GM18520 (cell line): ENCODE data around the gene MPC1.

Experiments used
- ATAC-seq: cut with Tn5 transposase; IDR thresholded peaks from one replicate; pipeline ENCODE4 v1.9.1; 2021; ENCODE audit not compliant: unreplicated experiment

The MPC1 gene

DNA sequence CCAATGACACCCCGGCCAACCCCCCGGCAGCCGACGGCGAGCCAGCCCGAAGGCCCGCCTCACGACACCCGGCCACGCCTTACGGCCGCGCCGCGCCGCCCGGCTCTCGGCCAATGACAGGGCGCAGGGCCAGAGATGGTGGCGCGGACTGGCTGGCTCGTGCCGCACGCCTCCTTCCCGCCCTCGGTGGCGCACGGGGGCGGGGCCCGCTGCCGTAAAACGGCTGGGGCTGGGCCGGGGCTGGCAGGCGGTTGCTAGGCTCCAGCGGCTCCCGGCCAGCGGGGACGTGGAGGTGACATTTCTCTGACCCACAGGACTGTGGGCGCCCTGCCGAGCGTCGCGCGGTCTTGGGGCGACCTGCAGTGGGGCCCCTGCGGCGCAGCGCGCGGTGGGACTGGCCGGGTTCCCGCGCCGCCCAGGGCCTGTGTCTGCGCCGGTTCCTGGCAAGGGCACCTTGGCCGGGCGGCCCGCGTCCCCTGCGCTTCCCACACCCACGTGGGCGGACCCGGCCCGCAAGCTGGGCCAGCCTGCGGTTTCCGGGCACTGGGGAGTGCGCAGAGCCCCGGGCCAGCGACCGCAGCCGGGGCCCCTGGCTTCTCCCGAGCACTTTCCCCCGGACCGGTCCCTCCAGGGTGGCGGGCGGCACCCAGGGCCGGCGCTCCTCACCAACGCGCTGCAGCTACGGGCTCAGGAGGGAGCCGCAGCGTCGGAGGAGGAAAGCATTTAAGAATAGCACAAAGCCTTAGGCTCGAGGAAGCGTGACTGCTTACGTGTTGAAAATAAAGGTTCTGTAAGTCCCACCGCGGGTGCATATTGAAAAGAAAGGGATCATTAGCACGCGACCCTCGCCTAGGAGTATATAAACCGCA is at the start of gene MPC1:
TSS of gene MPC1 (minus strand) at position 8 of the 869 bp plus-strand sequence. CDS start 64 bp downstream, outside the sequence.
- ATAC-seq, result peak; percentile 87

DNA sequence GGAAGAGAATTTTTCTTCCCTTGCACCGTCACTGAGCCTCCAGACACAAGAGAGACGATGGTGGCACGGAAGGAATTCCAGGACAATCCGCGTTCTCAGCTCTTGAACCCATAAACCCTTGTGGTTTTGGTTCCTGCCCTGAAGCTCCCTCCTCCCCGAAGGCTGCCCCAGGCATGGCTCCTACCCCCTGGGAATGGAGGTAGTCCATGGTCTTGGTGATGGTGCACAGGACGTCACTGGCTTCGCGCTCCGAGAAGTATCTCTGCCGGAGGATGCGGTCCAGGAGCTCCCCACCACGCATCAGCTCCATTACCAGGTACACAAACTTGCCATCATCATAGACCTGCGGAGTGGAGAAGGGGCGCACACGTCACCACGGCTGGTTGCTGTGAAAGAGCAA is 47.5 kb upstream of the MPC1 start:
- ATAC-seq, result no peak

DNA sequence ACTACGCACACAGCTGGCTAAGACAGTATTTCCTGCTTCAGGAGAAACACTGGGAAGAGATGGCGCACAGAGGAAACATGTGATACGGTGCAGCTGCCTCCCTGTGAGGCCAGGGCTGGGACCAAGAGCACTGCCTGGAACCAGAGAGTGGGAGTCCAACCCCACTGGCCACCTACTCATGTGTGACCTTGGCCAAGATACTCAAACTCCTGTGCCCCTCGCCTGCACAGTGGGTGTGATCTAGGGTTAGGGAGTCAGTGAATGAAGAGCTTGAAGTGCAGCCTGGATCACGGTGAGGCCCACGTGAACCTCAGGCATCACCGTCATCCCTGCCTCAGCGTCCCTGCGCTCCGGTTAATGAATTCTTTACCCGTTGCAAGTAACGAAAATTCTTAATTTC is 41.7 kb upstream of the MPC1 start:
- ATAC-seq, result no peak

DNA sequence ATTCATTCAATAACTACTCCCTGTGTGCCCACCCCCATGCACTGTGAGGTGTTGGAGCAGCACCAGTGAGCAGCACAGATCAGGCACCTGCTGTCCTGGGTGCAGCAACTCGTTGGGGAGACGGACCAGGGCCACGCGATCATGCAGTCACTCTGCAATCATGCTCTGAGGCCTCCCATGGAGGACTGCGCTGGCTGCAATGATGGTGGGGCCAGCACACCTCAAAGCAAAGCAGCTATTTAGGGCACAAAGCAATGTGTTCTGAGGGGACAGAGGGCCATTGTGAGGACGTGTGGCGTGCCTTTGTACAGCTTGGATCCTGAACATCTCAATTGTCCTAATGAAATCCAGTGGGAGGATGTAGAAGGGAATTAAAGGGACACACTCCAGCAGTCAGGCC is 41.0 kb upstream of the MPC1 start:
- no peak for ATAC-seq

DNA sequence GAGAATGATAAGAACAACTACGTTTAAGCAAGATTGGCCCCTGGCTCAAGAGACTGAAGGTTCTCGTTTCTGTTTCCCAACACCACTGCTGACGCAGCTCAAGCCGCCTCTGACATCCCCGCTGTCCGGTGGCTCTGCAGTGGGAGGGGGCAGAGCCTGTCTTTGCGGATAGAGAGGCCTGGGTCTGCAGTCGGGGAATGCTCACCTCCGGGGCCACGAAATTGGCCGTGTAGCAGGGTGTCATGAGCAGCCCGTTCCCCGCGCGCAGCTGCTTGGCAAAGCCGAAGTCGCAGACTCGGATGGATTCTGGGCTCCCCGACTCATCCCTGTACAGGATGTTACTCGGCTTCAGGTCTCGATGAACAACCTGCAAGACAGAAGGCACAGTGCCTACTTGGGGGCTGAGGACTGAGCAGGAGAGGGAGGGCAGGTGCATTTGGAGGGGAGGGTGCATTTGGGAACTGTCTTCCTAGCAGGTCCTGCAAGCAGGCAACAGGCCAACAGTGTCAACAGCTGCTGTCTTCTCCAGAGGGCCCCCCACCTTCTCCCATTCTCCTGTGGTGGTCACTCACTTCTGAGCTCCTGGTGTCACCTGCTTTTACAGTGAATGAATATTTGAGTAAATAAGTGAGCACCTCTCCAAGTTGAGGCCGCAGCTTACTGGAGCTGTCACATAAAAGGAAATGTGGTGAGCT is 40.5 kb upstream of the MPC1 start:
- ATAC-seq, result no peak

DNA sequence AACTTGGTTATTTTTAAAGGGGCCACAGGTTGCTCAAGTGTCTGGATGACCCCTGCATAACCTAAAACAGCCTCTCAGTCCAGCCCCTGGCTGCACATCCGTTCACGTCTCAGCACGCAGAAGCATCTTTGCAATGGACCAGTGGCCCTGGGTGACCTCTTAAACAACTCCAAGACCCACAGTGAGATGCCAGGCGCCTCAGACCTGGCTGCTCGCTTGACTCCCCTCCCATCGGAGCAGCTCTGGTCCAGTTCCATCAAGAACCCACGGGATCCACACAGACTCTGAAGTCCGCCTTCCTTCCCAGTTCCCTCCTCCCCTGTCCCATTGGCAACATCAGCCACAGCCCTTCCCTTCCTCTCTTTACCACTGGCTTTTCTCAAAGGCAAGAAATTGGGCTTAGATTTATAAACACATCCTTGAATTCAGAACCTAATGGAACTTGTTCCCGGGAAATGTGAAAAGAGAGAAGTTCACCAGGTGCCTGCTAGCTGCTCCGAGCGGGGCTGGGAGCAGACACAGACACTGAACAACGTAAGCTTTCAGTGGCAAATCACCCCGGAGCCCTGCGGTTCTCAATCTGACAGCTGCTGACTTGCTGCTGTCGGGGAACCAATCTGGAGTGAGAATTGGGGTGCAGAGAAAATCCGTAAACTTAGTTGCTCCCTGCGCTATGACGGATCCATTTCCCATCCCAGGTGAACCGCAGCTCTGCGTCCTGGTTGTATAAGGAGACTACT is 39.6 kb upstream of the MPC1 start:
- no peak for ATAC-seq

DNA sequence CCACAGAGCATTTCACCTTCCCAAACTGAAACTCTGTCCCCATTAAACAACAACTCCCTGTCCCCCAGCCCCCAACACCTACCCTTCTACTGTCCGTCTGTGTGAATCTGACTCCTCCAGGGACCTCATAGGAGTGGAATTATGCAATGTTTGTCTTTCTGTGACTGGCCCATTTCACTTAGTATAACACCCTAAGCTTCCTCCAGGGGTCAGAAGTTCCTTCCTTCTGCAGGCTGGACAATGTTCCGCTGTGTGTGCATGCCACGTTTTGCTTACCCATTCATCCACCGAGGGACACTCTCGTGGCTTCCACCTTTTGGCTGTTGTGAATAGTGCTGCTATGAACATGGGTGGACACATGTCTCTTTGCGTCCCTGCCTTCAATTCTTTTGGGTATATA is 37.6 kb upstream of the MPC1 start:
- no peak for ATAC-seq

DNA sequence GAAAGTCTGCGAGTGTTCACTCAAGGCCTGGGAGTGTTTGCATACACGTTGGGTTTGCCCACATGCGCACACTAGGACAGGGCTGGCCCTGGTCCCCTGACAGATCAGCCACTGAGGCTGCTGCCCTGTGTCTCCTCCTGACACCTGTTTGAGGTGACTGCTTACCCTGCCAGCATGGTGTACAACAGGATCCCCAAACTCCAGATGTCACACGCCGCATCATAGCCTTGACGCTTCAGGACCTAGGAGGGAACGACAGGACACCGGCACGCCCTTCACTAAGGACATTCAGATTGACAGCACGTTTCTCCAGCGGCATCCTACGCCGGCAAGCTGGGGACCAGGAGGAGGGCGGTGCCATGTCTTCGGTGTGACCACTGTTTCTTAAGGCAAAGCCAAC is 37.0 kb upstream of the MPC1 start:
- no peak for ATAC-seq

DNA sequence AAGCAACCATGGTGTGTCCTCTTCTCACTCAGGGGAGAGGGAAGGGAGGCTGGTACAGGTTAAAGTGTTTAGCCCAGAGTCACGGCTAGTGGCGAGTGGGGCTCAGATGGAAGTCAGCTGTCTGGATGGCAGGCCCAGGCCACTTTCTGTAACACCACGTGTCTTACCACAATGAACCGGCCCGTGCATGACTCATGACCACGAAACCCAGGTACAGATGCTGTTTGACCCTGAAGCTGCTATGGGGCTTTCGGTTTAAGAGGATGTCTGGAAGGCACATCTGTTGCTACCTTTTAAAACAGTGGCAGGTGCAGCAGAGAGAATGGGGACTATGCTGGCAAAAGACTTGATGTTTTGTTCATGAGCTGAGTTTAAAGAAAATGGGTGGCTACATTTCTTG is 36.5 kb upstream of the MPC1 start:
- ATAC-seq, result peak; percentile 83

DNA sequence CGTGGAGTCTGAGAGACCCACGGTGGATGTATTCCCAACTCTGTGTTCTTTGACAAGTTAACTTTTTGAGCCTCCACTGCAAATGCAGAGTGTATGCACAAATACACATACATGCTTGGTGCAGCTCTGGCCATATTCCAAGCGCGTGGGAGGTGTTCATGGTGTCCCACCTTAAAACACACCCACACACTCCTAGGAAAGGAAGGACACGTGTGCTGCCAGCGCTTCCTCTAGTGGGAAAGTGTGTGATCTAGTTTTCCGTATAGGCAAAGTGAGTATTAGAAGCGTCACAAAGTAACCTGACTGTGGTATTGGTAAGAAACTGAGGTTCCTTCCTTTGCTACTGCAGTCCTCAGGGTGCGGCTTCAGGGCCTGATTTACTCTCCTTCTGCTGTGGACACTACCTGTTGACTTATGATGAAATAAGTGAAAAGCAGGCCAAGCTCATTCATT is 36.0 kb upstream of the MPC1 start:
- ATAC-seq, result no peak

DNA sequence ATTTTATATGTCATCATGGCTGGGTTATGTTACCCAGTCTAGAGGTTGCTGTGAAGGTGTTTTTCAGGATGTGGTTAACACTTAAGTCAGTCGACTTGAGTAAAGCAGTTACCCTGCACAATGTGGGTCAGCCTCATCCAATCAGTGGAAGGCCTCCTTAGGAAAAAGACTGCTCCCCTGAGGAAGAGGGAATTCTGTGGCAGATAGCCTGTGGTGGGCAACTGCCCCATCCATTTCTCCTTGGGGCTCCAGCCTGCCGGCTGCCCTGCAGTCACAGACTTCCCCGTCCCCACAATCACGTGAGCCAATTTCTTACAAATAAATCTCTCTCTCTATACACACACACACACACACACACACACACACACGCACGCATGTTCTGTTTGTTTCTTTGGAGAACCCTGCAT is 34.5 kb upstream of the MPC1 start:
- ATAC-seq, result peak; percentile 71

DNA sequence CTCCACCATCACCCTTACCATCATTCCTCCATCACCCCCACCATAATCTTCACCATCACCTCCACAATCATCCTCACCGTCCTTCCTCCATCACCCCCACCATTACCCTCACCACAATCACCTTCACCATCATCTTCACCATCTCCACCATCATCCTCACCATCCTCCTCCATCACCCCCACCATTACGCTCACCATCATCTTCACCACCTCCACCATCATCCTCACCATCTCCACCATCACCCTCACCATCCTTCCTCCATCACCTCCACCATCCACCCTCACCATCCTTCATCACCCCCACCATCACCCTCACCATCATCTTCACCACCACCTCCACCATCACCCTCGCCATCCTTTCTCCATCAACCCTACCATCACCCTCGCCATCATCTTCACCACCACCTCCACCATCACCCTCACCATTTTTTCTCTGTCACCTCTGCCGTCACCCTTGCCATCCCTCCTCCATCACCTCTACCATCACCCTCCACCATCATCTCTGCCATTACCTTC is 33.1 kb upstream of the MPC1 start:
- ATAC-seq, result no peak

DNA sequence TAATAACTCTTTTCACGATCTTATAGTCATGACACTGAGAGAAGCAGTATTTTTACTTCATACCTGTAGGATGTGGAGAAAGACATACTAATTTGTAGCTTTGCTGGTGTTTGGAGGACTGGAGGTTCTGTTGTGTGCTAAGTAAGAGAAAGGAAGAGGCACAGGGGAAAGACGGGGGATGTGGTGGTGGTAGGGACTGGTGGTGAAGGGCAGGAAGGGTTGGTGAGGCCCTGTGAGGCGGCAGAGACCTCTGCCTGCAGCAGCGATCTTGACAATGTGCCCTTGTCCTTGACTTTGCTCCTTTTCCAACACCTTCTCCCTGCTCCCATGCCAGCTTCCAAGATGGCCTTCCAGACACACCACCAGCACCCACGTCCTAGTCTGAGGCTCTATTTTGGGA is 32.6 kb upstream of the MPC1 start:
- no peak for ATAC-seq

DNA sequence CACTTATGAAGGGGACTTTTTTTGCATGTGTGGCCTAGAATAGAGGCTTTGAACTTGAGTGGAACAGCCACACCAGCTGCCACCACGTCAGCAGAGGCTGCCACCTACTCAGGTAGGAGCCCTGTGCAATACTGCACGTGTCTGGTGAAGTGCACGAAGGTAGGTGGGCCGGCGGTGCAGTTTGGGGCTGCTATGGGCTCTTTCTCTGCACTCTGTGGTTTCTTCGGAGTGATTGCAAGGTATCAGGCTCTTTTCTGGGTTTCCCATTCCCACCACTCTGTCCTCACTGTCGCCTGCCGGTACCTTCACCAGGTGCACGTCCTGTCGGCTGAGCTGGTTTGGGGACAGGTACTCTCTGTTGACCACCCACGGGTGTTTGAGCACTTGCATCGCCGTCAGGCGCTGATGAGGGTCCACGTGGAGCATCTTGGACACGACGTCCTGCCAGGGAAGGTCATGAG is 30.8 kb upstream of the MPC1 start:
- ATAC-seq, result no peak

DNA sequence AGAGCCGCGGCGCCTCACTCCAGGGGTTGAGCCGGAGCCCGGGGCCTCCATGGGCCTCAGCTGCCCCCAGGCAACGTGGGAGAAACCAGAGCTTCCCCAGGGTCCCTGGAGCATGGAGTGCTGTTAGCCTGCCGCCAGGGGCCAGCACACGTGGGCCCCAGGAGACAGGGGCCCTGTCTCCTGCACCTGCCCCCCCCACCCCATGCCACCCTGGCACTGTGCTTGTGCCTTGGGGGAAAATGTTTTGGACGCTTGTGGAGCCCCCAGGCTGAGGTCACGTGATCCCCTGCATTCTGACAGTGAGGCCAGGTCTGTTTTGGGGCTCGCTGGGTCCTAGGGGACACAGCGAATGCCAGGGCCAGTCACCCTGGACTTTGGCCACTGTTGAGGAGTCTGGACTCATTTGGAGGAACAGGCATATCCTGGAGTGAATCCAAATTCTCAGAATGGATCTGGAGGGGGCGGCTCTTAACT is 30.2 kb upstream of the MPC1 start:
- ATAC-seq, result no peak

DNA sequence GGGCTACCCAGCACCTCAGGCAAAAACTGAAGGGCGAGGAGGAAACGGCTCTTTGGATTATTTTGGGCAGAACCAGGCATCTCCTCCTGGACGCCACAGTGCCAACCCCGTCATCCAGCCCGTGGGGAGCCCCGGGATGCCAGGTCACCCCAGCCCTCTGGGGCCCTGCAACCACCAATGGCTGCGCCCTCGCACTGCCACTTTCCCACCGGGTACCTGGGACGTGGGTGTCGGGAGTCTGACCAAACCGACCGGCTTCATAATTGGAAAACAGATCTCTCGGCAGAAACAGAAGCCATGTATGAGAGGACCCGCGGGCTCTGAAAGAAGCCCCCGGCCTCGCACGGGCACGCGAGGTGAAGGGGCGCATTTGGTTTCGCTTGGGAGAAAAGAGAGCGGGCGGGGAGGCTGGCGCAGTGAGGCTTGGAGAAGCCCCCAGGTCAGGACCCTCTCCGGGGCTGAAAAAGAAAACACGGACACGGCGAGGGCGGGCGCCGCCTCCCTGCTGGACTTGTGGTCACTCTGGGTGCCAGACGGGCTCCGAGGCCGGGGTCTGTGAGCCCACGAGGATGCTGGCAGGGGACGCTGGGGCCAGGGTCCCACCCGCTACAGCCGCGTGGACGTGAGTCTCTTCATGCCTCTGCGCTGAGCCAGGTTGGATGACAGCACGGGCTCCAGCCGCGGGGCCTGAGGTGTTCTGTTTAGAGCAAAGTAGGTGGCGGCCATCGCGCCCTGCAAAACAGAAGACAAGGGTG is 29.6 kb upstream of the MPC1 start:
- no peak for ATAC-seq

DNA sequence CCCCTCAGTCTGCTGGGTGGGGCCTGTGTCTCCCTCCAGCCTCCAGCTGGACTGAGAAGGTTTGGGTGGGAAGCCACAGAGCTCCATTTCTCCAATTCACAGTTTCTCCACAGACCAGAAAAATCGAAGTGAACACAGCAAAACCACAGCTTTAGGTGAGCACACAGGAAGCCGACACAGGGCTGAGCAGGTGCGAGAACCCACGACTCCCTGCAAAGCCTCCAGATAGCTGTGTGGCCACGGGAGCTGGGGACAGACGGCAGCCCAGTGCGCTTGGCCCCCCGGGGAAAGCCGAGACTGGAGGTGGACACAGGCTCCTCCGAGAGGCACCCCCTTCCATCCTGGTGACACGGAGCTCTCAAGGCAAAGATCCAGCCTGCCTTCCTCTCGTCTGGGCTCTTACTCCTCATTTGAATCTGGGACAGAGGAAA is 29.0 kb upstream of the MPC1 start:
- no peak for ATAC-seq

DNA sequence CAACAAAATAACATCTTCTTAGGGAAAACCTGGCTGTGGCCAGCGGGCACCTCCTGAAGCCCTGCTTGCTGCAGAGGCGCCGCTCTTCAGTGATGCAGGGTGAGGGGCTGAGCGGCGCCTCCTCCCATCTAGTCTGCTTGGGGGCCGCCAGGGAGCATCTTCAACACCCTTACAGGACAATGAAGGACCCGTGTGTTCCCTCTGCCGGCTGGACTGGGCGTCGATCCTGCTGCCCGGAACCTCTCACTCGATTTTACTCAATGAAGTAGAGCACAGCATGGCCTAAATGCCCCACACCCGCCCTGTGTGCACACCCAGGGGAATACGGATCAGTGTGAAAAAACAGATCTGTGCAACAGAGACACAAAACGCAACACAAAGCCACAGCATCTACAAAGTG is 28.5 kb upstream of the MPC1 start:
- ATAC-seq, result no peak

DNA sequence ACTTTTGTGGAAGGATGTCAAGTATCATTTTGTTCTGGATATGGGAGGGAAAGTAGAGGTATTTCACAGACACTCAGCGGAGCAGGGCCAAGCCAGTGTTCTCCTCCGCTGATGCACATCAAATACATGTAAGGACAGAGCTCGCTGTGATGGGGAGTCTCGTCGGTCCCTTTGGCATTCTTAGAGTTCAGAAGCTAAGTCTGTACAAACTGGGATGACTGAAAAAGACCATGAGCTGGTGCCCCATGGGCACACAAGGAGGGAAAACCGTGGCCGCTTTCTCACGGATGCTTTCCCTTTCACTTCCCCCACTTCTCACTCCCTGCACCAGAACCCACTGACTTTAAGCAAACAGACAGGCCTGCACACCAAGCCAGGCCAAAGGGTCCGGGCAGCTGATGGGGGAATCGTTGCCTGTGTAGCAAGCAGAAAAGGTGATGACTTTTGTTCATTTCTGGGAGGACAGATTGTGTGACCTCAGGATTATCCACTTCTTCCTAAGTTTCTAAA is 27.7 kb upstream of the MPC1 start:
- ATAC-seq, result no peak
